ENCODE measurements around the gene TEF.

DNA sequence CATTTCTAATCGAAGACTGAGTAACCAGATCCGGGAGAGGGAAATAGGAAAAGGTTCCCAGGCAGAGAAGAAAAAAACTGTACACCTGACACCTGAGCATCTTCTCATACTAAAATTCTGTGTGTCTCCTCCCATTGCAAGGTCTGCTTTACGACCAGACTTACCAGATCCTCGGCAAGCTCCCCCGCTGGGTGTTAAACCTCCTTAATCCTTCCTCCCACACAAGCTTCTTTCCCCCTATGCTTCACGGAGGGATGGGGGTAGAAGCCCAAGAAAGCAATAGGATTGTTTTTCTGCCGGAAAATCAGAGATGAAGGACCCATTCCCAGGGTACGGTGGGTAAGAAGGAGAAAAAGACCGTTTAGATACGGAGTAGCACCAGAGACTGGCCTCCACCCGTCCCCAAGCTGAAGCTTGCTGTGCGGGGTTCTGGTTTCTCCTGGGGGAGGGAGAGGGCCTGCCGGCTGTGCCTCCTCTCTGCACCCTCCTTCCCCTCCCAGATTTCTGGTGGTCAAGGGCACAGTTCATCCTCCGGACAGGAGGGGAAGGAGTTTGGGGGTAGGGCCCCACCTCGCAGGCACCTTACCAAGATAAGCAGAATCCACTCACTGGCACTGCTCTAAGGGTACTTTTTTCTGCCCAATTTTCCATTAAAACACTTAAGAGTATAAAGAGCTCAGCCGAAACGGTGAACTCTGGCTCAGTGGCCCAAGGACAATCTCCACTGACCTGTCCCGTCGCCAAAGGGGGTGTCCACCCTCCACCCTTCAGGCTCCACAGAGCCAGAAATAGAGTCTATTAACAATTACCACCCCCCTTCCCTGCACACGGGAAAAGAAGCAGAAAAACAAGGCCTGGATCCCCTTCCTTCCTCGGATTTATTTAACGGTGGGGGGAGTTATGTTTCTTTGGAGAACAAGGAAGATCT lies 63.7 kb downstream of the TEF start:
- TF ChIP-seq CTCF (conservative IDR thresholded peaks at IDR 0.05; ENCODE audit: low read length) (no peak), EZH2phosphoT487 (IDR thresholded peaks at IDR 0.05; ENCODE audit: borderline replicate concordance, low read depth, low read length) (no peak)
